Fibroblast of upper back skin (primary cell): ENCODE data around the gene PCAT7.
A peak's percentile ranks its signal among the peaks of the same experiment; 100 is the strongest.
"Not testable (repeated sequence)": the region's sequence is repeated elsewhere in the genome, so short reads cannot be mapped to it uniquely, and the experiment has no call there.

Experiments
- DNase-seq: peaks from one replicate; pipeline ENCODE4 v3.0.0-alpha.2; 2013

Gene PCAT7

GRCh38 chr9:94564279-94564678 lies 9.4 kb downstream of the PCAT7 start:
- DNase-seq = not testable (repeated sequence)

- no peak for DNase-seq
These were observed 11.7 kb downstream of the PCAT7 start for GRCh38 chr9:94566550-94566949.

DNA sequence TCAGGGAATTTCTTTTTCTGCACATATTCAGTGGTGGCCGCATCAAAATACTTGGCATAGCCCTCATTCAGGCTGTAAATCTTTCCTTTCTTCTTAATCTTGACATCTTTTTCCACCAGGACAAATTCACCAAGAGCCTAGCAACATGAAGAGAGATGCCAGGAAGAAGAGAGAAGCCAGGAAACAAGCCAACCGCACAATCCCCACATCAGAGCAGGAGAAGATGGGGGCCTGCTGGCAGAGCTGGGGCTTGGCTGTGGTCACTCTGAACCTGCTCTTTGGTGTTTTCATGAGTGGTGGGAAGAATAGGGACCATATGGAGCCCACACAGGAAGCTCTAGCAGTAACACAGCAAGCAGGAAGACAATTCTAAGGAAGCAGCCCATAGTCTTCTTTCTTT lies 12.4 kb downstream of the PCAT7 start:
- no peak for DNase-seq

GRCh38 chr9:94568250-94568889 lies 13.5 kb downstream of the PCAT7 start:
- DNase-seq = no peak

DNA sequence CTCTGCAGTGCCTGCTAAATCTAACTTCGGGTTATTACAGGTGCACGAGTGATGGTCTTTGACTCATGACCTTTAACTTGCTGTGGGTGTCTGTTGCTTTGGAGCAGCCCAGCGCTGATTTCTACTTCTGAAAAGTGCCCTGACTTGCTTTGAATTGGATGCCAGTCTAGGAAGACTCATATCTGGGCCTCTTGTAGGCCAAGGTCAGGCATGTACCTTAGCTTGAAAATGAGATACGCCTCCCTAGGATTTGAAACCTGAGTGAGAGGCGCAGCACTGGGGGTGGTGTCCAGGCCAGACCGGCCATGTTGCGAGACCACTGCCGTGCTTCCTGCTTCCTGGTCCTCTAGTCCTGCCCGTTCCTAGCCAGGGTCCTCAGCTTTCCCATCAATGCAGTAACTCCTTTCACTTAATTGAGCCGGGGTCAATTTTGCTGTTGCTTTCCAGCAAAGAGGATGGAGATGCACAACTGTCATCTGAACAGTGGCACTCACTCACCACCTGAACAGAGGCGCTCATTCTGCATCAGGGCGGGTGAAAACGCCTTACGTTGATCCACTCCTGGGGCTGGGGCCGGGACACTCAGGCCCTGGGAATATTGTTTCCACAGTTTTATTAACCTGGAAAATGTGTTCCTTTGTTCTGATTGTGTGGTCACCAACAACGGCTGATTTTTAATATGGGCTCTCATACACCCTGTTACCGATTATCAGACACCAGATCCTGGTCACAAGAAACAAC lies 14.3 kb downstream of the PCAT7 start:
- DNase-seq = no peak

GRCh38 chr9:94576131-94576530 lies 21.2 kb downstream of the PCAT7 start:
- DNase-seq = no peak

DNA sequence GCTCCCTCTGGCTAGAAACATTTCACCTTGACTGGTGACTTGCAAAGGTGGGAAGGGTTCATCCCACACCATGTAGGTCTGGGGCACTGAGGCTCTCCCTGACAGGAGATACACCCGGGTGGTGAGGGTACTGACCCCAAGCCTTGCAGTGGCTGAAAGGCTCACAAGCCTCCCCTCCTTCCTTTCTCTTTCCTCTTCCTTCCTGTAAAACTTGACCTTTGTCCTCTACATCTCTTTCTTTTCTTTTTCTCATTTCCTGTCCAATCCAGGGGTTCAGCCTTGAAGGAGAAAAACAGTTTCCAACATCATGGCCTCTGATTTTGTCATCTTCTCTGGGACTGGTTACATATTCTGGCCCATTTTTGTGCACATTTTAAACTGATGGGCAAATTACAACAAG lies 22.2 kb downstream of the PCAT7 start:
- no peak for DNase-seq

DNA sequence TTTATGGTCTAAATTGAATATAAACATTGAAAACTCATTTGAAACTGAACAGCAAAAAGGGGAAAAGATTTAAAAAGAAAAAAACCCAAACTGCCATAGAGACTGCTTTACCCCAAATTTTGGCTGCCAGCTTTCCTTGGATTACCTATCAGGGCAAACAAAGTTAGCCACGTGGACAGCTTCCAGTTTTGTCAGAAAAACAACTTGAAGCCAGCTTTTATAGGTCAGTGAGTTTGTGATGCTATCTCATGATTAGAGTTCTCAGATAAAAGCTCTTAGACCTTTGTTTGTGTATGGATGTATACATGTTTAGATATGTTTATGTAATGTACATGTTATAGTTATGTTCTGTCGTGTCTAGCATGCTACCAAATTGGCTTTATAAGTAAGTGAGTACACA lies 22.7 kb downstream of the PCAT7 start:
- DNase-seq = no peak

GRCh38 chr9:94581728-94582127 lies 26.8 kb downstream of the PCAT7 start:
- no peak for DNase-seq

DNA sequence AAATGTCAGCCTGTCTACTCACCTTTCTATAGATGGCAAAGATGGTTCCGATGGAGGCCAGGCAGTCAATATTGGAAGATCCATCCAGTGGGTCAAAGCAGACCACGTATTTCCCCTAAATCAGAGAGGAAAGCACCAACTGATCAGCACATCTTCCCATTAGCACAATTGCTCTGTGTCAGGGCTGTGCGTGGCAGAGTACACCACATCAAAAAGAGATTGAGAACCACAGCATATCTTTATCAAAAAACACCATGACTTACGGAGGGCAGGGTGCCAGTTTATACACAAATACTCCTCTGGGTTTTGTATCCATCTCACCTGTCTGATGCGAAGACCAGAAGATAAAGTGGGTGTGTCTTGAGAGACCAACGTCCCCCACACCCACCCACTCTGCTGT lies 29.7 kb downstream of the PCAT7 start:
- DNase-seq = no peak

GRCh38 chr9:94586316-94586715 lies 31.4 kb downstream of the PCAT7 start:
- DNase-seq = no peak

DNA sequence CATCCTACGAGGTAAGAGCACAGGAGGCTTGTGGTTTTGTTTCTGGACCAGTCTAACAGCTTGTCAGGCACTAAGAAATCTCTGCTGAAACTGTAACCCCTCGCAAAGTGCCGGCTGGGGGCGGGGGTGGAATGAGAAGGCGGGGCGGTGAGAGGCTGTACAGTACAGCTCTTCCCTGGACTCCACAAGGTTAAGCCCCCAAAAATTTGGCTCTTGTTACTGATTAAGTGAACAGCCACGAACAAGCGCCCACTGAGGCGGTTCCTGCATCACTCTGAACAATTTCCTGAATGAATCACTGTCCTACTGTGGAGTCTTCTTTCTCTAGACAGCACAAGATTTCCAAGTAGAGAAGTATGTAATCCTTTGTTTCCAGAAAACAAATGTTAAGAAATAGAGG lies 31.9 kb downstream of the PCAT7 start:
- DNase-seq = peak; percentile 48

DNA sequence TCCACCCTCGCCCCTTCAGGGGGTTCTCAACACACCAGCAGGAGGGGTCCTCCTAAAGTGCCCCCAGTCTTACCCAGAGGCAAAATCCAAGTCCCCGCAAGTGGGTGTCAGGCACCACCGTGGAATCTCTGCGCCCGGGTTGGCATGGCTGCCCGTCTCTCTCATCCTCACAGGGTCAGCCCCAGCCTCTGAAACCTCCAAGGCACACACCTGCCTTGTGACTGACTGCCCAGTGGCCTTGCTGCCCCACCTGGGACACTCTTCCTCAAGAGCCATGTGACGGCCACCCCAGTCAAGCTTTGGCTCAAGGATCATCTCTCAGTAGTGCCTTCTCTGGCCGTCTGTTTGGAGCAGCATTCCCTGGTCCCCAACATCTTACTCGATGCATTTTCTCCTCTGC lies 33.8 kb downstream of the PCAT7 start:
- no peak for DNase-seq

- DNase-seq = not testable (repeated sequence)
These were observed 36.2 kb downstream of the PCAT7 start for GRCh38 chr9:94591046-94591545.

- DNase-seq = no peak
These were observed 37.0 kb downstream of the PCAT7 start for GRCh38 chr9:94591876-94592275.

- not testable (repeated sequence) for DNase-seq
These were observed 37.8 kb downstream of the PCAT7 start for GRCh38 chr9:94592683-94593082.

DNA sequence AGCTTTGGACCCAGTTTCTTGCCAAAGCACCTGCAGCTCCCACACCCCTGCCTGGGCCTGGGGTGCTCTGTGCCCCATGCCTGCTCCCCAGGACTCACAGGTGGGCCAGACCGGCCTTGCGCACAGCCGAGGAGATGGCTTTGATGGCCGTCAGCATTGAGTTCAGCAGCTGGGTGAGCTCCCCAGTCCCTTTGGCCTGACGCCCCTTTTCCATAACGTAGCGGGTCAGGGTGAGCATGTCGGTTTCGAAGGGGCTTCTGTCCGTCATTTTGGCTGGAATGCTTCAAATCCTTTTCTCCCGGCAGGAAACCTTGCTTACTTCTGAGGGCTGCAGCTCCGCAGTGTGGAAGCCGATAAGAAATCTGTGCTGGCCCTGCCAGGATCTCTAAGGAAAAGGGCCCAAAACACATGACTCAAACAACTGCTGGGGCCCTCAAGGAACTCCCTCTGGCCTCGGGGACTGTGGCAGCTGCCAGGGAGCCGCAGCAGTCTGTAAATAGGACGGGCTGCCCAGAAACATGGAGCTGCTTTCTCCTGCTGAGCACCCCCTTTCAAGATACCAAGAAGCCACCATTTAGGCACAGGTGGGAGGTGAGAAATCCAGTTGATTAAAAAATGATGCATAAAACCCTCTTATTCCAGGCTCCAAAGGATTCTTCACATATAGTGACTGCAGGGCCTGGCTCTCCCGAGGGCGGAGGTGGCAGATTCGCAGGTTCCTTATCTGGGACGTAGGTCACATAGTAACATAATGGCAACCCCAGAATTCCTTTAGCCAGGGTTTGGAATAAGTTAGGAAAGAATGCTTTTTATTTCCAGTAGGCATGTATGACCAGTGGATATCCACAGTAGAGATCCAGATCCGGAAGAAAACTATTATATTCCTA lies 38.8 kb downstream of the PCAT7 start, which contains the start of gene FBP2:
FBP2 (minus strand) TSS at position 366 of the 887 bp plus-strand sequence; CDS start at position 268, 98 bp downstream.
- no peak for DNase-seq

GRCh38 chr9:94599102-94599501 lies 44.2 kb downstream of the PCAT7 start:
- DNase-seq = no peak

DNA sequence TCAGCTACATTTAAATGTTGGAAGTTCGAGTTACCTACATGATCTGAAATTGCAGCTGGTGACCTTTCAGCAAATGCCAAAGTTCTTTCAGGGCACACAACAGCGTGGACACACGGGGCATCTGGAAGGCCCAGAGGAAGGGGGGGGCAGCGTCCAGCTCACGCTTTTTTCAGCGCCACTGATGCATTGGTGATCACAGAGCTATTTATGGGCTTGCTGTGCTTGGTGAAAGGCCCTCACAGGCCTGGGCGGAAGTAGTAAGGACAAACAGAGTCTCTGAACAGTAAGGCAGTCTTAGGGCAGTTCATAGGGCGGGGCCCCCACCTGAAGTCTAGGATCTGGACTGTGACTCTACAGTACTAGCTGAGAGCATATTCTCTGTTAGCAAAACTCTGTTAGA lies 45.4 kb downstream of the PCAT7 start:
- DNase-seq = no peak

DNA sequence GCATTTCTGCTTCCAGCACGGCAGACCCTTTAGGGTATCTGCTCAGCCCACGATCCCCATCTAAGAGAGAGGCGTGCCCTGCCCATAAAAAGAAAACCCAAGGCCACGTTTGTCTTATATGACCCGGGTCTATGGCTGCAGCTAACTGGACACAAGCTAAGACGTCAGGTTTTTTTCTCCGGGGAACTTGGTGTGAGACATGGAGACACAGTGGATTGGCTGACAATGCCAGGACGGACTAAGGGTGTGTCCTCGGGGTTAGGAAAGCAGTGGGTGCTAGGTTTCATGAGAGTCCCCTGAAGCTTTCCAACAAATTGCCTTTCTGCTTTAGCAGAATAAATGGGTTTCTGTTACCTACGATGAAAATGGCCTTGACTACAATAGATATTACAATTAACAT lies 45.8 kb downstream of the PCAT7 start:
- DNase-seq = no peak

DNA sequence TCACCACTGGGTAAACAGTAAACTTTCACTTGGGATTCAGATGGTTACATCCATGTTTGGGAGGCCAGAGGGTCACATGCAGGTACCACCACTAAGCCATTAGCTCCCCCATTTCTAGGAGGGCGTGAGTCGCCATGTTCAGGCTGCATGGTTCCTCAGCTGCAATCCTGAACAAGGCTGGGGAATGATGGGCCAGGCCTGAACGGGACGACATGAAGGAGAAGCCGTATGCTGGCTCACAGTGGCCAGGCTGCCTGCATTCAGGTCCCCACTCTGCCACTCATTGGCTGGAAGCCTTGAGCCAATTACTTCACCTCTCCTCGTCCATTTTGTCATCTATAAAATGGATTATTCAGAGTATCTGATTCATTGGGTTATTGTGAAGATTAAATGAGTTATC lies 47.8 kb downstream of the PCAT7 start:
- no peak for DNase-seq

DNA sequence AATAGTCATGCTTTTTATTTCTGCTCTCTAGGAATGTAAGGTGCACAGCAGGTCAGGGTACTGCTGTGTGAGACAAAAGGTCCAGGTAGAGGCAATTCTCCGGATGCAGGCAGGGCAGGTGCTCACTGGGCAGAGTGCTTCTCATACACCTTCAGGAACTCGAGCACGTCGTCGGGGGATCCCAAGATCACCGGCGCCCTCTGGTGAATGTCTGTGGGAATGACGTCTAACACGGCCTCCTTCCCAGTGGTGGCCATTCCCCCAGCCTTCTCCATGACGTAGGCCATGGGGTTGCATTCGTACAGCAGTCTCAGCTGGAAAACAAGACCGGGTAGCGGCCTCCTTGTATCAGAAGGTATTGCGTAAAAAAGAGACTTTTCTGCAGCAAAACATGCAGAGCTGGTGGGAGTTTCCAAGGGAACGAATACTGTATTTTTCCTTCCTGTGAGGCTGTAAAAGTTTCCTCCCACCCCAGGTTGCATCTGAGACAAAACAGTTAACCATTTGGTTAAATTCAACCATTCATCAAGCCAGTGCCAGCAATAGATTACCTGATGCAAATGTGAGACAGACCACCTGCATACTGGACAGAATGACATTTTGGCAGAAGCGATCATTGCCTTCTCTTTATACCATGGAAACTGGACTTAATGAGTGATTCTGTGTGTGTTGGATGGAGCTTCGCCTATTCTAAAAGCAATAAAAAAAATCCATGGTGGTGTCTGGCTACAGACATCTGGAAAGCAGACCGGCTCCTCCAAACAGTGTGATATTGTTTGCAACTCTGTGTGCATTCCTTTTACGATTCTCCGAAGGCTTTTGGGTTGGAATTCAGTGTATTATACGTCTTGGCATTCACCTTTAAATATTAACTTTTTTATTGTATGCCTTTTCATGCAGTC lies 48.6 kb downstream of the PCAT7 start:
- DNase-seq = peak; percentile 60
